Measurements from ENCODE around the gene TMEM208. TPM values are rescaled to one million over a fixed set of nuclear protein-coding genes. Genes with fewer than 3 reads are reported as not detected.

TMEM208 gene
- 38.7 and 38.9 TPM in 2 replicates for total RNA-seq (2014; rRNA removed; shearing (Covaris generic))

DNA sequence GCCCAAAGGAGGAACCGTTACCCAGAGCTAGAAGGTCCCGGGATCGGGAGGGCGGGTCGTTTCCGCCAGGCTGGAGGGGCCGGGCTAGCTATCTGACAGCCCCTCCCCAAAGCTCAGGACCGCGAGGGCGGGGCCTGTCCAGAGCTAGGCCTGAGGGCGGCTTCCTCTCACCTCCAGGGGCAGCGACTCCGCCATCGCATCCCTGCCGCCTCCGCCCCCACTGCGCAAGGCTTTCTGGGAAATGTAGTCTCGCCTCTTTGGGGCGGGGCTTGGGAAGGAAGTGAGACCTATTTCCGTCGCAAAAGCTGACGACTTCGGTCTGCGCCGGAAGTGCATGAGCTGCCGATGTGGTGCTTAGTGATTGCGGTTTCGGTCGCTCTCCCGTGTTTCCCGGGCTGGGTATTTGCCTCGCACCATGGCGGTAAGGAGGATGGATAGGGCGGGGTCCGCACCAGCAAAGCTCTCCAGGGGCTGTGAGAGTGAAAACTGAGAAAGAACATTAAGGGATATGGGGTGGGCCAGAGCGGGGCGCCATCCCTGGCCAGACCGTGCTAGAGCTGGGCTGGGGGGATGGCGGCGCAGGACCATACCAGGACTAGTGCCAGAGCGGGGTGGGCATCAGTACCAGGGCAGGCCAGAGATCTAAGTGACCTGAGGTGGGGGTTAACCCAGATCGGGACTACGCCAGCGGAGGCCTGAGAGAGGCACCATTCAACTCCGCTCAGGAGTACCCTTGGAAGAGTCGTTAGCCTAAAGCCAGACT is at the start of gene TMEM208:
TMEM208 (plus strand) TSS at position 327 of the 763 bp plus-strand sequence; CDS start at position 416, 89 bp downstream.
- Histone ChIP-seq H3K4me1 (replicated peaks) (peaks cover 20% of the 10 kb centered on the region), H3K36me3 (peaks cover 48% of the 10 kb centered on the region), H3K27ac (peak within 1 kb of the TSS; percentile 46), H3K9me3 (replicated peaks) (no peaks in the 10 kb centered on the region), H3K4me3 (peak within 1 kb of the TSS; percentile 80), H3K27me3 (replicated peaks) (no peaks in the 10 kb centered on the region)
- peak; percentile 99 for DNase-seq (ENCODE audit: low read depth in 1 of 2, low spot score in 2 of 2)

DNA sequence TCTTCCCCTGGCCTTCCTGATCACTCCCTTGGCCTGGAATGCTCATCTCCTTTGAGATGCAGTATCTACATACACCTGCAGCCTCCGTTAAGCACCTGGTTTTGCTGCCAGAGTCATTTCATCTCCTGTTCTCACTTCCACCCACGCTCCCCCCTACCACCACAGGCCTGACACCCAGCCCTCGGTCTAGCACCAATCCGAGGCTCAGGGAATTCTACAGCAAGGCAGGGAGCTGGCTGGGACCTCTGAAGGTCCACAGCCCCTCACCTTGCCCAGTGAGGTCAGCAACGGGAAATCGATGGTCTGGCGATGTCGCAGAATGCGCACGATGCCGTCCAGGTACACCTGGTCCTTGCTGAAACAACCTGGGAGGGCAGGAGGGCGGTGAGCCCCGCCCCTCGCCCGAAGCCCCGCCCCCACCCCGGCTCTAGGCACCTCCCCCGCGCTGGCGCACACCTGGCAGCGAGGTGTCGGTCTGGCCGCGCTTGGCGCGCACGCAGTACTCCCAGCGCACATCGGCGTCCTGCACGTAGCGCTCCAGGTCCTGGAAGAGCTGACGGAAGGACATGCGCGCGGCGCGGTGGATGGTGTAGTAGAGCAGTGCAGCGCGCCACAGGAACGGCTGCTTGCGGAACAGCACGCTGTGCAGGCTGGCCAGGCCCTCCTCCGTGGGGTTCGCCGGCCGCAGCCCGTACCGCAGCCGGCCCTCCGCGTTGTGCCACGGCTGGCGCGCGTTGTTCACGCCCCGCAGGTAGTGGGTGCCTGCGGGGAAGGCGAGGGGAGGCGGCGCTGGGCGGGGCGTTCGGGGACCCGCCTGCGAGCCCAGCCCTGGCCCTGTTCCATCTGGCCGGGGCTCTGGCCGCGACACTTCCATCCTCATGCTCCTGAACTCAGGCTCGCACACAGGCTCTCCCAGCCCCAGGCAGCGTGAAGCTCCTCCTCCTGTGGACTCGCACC is 48.9 kb upstream of the TMEM208 start:
- DNase-seq (ENCODE audit: low read depth in 1 of 2, low spot score in 2 of 2): no peak
- Histone ChIP-seq H3K4me3 (no peak overlapping the region), H3K27ac (no peak overlapping the region), H3K27me3 (replicated peaks) (no peaks in the 10 kb centered on the region), H3K9me3 (replicated peaks) (no peaks in the 10 kb centered on the region), H3K36me3 (peaks cover 18% of the 10 kb centered on the region), H3K4me1 (replicated peaks) (peaks cover 26% of the 10 kb centered on the region)

- H3K36me3 ChIP-seq: peaks cover 20% of the 10 kb centered on the region
- H3K27me3 ChIP-seq (replicated peaks): no peaks in the 10 kb centered on the region
- DNase-seq (ENCODE audit: low read depth in 1 of 2, low spot score in 2 of 2): no peak
- H3K9me3 ChIP-seq (replicated peaks): no peaks in the 10 kb centered on the region
- no peak overlapping the region for H3K27ac ChIP-seq
- no peak overlapping the region for H3K4me3 ChIP-seq
- peaks cover 20% of the 10 kb centered on the region for H3K4me1 ChIP-seq (replicated peaks)
These were observed 47.4 kb upstream of the TMEM208 start for GRCh38 chr16:67179421-67180080.

DNA sequence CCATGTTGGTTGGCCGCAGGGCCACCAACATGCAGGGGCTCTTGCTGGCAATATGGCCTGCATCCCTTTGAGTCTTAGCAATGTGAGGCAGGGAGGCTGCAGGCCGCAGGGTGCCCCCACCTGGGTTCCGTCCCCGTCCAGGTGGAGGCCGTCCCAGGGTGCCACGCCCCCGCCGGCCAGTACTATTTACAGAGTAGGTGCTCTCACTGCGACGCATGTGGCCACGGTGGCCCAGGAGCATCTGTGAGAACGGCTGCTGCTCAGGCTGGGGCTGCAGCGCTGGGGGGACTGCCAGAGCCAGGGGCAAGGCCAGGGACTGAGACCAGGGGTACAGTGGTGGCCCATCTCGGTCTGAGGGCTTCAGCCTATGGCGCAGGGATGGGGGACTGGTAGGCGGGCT is 46.8 kb upstream of the TMEM208 start:
- Histone ChIP-seq H3K36me3 (peaks cover 14% of the 10 kb centered on the region), H3K27me3 (replicated peaks) (no peaks in the 10 kb centered on the region), H3K4me1 (replicated peaks) (peaks cover 21% of the 10 kb centered on the region), H3K27ac (no peak overlapping the region), H3K4me3 (no peak overlapping the region), H3K9me3 (replicated peaks) (no peaks in the 10 kb centered on the region)
- DNase-seq (ENCODE audit: low read depth in 1 of 2, low spot score in 2 of 2): no peak

DNA sequence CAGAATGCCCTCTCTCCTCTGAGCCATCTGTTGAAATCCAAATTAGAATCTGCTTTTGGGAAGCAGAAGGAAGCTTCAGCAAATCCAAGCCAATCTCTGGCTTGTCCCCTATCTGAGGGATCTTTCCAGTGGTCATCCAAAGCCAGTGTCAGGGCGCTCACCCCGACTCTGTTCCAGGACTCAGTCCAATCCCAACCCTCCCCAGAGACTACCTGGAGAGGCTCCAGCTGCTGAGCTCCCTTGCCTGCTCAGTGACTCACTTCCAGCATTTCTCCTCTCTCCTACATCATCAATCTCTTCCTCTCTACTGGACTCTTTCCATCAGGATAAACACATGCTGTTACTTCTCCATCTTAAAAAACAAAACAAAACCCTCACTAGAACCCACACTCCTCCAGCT is 45.6 kb upstream of the TMEM208 start:
- Histone ChIP-seq H3K4me1 (replicated peaks) (peaks cover 33% of the 10 kb centered on the region), H3K27ac (no peak overlapping the region), H3K4me3 (no peak overlapping the region), H3K9me3 (replicated peaks) (no peaks in the 10 kb centered on the region), H3K27me3 (replicated peaks) (no peaks in the 10 kb centered on the region), H3K36me3 (peaks cover 10% of the 10 kb centered on the region; the same call in 1 of the 2 replicates)
- no peak for DNase-seq (ENCODE audit: low read depth in 1 of 2, low spot score in 2 of 2)

DNA sequence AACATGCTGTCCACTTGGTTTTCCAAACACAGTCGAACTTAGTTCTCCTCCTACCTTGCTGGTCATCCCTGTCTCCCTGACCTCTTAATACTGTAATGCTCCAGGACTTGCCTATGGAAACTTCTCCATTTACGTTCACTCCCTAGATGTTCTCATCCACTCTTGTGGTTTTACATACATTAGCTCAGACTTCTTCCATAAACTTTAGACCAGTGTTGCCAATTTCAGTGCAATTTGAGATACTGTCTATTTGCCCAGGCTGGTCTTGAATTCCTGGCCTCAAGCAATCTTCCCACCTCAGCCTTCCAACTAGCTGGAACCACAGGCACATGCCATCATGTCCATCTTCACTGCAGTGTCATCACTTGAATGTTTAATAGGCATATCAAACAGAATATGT is 44.6 kb upstream of the TMEM208 start:
- no peak overlapping the region for H3K27ac ChIP-seq
- peaks cover 42% of the 10 kb centered on the region for H3K4me1 ChIP-seq (replicated peaks)
- no peak overlapping the region for H3K4me3 ChIP-seq

DNA sequence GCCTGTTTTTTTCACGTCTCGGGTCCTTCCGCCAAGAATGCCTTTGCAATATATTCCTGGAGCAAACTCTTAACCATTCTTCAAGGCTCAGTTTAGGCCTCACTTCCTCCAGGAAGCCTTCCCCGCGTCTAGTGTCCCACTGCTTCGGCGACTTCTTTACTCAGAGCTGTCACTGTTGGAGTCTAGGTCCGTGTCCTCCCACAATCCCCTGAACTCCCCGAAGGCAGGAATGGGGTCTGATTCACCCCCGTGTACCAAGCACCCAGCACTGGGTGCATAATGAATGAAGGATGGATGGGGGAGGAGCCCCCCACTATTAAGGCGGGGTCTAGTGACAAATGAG is 43.7 kb upstream of the TMEM208 start:
- H3K27me3 ChIP-seq (replicated peaks): no peaks in the 10 kb centered on the region
- peak overlapping the region; percentile 99 for H3K27ac ChIP-seq
- H3K36me3 ChIP-seq: peaks cover 6% of the 10 kb centered on the region; the same call in 1 of the 2 replicates
- H3K4me3 ChIP-seq: peak overlapping the region; percentile 96
- peaks cover 42% of the 10 kb centered on the region for H3K4me1 ChIP-seq (replicated peaks)
- DNase-seq (ENCODE audit: low read depth in 1 of 2, low spot score in 2 of 2): no peak
- no peaks in the 10 kb centered on the region for H3K9me3 ChIP-seq (replicated peaks)

More for the DNA sequence above, 44.6 kb upstream of the TMEM208 start:
- Histone ChIP-seq H3K9me3 (replicated peaks) (no peaks in the 10 kb centered on the region), H3K36me3 (peaks cover 10% of the 10 kb centered on the region; the same call in 1 of the 2 replicates), H3K27me3 (replicated peaks) (no peaks in the 10 kb centered on the region)
- DNase-seq (ENCODE audit: low read depth in 1 of 2, low spot score in 2 of 2): no peak

DNA sequence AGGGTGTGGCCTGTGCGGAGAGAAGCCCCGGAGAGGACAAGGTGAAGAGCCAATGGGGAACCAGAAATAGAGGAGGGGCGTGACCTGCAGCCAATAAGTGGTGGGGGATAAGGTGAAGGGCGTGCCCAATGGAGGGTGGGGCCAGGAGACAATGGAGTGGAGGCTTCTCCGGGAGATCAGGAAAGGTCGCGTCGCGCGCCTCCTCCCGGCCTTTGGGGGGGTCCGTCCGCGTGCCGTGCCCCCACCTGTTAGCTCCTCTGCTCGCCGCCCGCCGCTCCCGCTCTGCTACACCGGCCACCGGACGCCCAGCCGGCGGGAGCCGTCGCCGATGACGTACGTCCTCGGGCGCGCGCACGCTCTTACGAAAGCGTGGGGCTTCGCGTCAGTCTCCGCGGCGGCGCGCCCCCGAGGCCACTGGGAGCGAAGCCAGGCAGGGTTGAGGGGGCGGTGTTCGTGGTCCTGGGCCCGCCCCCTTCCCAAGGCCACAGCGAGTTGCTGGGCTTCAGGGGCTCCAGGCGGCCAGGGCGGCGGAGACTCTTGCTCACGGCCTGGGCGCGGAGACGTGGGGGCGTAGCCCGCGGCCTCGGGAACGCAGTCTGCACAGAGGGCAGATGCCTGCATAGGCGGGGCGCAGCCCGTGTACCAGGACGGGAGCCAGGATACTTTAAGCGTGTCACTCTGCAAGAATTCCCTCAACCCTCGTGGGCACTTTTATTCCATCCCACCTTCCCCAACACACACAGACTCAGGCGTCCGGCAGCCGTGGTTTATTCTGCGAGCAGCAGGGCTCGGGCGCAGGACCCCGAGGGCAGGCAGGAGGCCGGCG is 43.1 kb upstream of the TMEM208 start, which contains the start of gene MATCAP1:
MATCAP1 (minus strand) TSS at position 337 of the 826 bp plus-strand sequence. CDS start 3,353 bp downstream, outside the sequence.
- peaks cover 42% of the 10 kb centered on the region for H3K4me1 ChIP-seq (replicated peaks)
- peaks cover 6% of the 10 kb centered on the region; the same call in 1 of the 2 replicates for H3K36me3 ChIP-seq
- DNase-seq (ENCODE audit: low read depth in 1 of 2, low spot score in 2 of 2): peak; percentile 98 to 100
- peak within 1 kb of the TSS; percentile 99 for H3K27ac ChIP-seq
- H3K27me3 ChIP-seq (replicated peaks): no peaks in the 10 kb centered on the region
- H3K9me3 ChIP-seq (replicated peaks): no peaks in the 10 kb centered on the region
- peak within 1 kb of the TSS; percentile 96 for H3K4me3 ChIP-seq

- H3K27me3 ChIP-seq (replicated peaks): no peaks in the 10 kb centered on the region
- no peak for DNase-seq (ENCODE audit: low read depth in 1 of 2, low spot score in 2 of 2)
- peak overlapping the region; percentile 96 for H3K4me3 ChIP-seq
- peaks cover 4% of the 10 kb centered on the region; the same call in 1 of the 2 replicates for H3K36me3 ChIP-seq
- H3K27ac ChIP-seq: no peak overlapping the region
- H3K4me1 ChIP-seq (replicated peaks): peaks cover 42% of the 10 kb centered on the region
- H3K9me3 ChIP-seq (replicated peaks): no peaks in the 10 kb centered on the region
These were observed 42.4 kb upstream of the TMEM208 start for GRCh38 chr16:67184453-67184994.

DNA sequence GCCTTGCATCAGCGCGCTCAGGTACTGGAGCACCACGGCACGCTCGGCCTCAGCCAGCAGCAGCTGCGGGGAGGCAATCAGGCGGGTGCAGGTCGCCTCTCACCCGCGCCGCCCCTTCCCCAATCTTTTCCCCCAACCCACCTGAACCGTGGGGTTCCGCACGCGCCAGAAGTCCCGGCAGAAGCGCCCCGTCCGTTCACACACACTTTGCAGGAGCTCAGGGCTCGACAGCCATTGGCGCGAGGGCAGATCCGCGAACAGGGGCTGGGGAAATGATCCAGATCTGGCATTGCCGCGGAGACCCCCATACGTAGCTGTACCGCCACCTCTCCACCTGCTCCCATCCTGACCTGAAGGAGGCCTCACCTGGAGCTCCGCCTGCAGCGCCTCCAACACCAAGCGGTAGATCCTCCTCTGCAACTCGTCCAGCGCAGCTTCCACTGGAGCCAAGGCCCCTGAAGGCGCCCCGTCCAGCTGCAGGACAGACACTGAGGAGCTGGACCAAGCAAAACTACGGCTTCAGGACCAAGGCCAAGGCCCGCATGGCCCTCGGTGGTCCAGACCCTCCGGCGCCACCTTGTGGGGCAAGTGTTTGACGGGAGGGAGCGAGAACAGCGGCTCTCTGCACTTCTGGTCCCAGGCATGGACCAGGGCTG is 41.8 kb upstream of the TMEM208 start:
- H3K4me3 ChIP-seq: no peak overlapping the region
- H3K36me3 ChIP-seq: peaks cover 3% of the 10 kb centered on the region; the same call in 1 of the 2 replicates
- H3K9me3 ChIP-seq (replicated peaks): no peaks in the 10 kb centered on the region
- H3K27me3 ChIP-seq (replicated peaks): no peaks in the 10 kb centered on the region
- H3K4me1 ChIP-seq (replicated peaks): peaks cover 42% of the 10 kb centered on the region
- peak; percentile 81 to 95 for DNase-seq (ENCODE audit: low read depth in 1 of 2, low spot score in 2 of 2)
- no peak overlapping the region for H3K27ac ChIP-seq

DNA sequence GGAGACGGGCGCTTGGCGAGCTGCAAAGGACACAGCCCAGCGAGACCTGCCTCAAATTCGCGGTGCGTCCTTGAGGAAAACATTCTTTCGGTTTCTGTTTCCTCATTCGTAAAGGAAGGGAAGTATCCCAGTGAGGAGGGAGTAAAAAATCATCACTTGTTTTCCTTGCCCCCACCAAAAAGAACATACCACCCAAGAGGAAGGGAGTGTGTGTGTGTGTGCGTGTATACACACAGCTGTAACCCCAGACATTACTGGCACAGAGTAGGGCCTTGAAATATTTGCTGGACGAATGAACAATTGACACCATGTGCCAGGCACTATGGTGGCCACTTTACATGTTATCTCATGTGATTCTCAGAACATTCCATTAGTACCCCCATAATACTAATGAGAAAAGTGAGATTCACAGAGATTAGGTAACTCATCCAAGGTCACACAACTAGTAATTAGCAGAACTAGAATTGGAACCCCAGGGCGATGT is 41.2 kb upstream of the TMEM208 start:
- Histone ChIP-seq H3K4me1 (replicated peaks) (peaks cover 47% of the 10 kb centered on the region), H3K27ac (no peak overlapping the region), H3K27me3 (replicated peaks) (no peaks in the 10 kb centered on the region), H3K36me3 (peaks cover 3% of the 10 kb centered on the region; the same call in 1 of the 2 replicates), H3K9me3 (replicated peaks) (no peaks in the 10 kb centered on the region), H3K4me3 (no peak overlapping the region)
- no peak for DNase-seq (ENCODE audit: low read depth in 1 of 2, low spot score in 2 of 2)

GRCh38 chr16:67186550-67186950 is 40.4 kb upstream of the TMEM208 start:
- DNase-seq (ENCODE audit: low read depth in 1 of 2, low spot score in 2 of 2): peak in 1 of 2 experiments; percentile 33
- H3K9me3 ChIP-seq (replicated peaks): no peaks in the 10 kb centered on the region
- H3K36me3 ChIP-seq: peaks cover 3% of the 10 kb centered on the region; the same call in 1 of the 2 replicates
- peaks cover 54% of the 10 kb centered on the region for H3K4me1 ChIP-seq (replicated peaks)
- H3K27me3 ChIP-seq (replicated peaks): no peaks in the 10 kb centered on the region
- H3K27ac ChIP-seq: no peak overlapping the region
- no peak overlapping the region for H3K4me3 ChIP-seq
